K562 (cell line): Measurements from ENCODE around the gene RASSF7. TPM values are rescaled to one million over a fixed set of nuclear protein-coding genes. Genes with fewer than 3 reads are reported as not detected.

Experiments
- ATAC-seq: fragments of 200-7000 bp; cut with Tn5 transposase; 3 replicates; pipeline ENCODE4 v1.9.1; 2020; ENCODE audit warnings: moderate library complexity
- BruUV-seq: library from RNA; stranded (reverse); fragments of 400-500 nt; replicated peaks from 2 replicates; lab custom pipeline; 2021; lab: Mats Ljungman, UMichigan
- CTCF ChIA-PET: fragments of 300-600 bp; formaldehyde crosslinking; extraction: SDS; loops from one replicate; lab custom pipeline; 2021; ENCODE audit warnings: low intra/inter-chr PET ratio; lab: Yijun Ruan, JAX
- POLR2A ChIA-PET: fragments of 300-600, 350-650 bp; sonication (Branson Sonifier 250); formaldehyde crosslinking; extraction: SDS; loops from one replicate; lab custom pipeline; 2021; ENCODE audit warnings: antibody characterized with exemption, inconsistent platforms; lab: Yijun Ruan, JAX
- DNase-seq, 4 experiments: peaks; one replicate each; pipeline versions ENCODE4 v3.0.0 to v3.0.0-alpha.2; 2011 to 2018; ENCODE audit warnings: low spot score in 3 of 4, mixed read lengths in 3 of 4; ENCODE audit errors: extremely low read depth in 1 of 4
- FAIRE-seq: peaks from 2 replicates; lab custom pipeline; 2011; peaks lifted over from hg19 to GRCh38; lab: Jason Lieb, UNC
- H2AFZ ChIP-seq: 2 replicates; pipeline ENCODE4 v1.6.0; 2011; ENCODE audit warnings: low read depth, low read length, control low read depth, inconsistent platforms
- H3K27ac ChIP-seq: fragments of 200-600 bp; 3 replicates; pipeline ENCODE4 v1.8.0; 2011; ENCODE audit warnings: low read depth, mild to moderate bottlenecking, control low read depth, inconsistent platforms, low read length, moderate library complexity, mixed read lengths; ENCODE audit errors: extremely low read depth
- H3K27me3 ChIP-seq, 2 experiments: fragments of 300-600 bp in 1 of 2; 2 replicates in 1 of 2; 3 replicates in 1 of 2; pipeline versions ENCODE4 v1.6.0 to v1.8.0; 2011; ENCODE audit warnings: inconsistent platforms in 2 of 2, low read length in 2 of 2, mild to moderate bottlenecking in 1 of 2, mixed read lengths in 1 of 2, moderate library complexity in 1 of 2; ENCODE audit not compliant: control insufficient read depth in 2 of 2, insufficient read depth in 2 of 2
- H3K36me3 ChIP-seq: fragments of 300-600 bp; 3 replicates; pipeline ENCODE4 v1.8.0; 2011; ENCODE audit warnings: mild to moderate bottlenecking, low read length, inconsistent platforms; ENCODE audit not compliant: control insufficient read depth, insufficient read depth
- H3K4me1 ChIP-seq, 2 experiments: fragments of 200-600 bp in 1 of 2; replicated peaks in 1 of 2; 2 replicates in 1 of 2; 3 replicates in 1 of 2; pipeline versions ENCODE4 v1.5.1 to v1.8.0; 2011; ENCODE audit warnings: inconsistent platforms in 2 of 2, low read length in 2 of 2, mild to moderate bottlenecking in 1 of 2, mixed read lengths in 1 of 2, moderate library complexity in 1 of 2; ENCODE audit not compliant: control insufficient read depth in 2 of 2, insufficient read depth in 2 of 2
- H3K4me2 ChIP-seq: 2 replicates; pipeline ENCODE4 v1.6.1; 2011; ENCODE audit warnings: low read length, control low read depth, inconsistent platforms, mixed read lengths; ENCODE audit not compliant: insufficient read depth
- H3K4me3 ChIP-seq: fragments of 200-600 bp; sonication (generic), shearing (Covaris generic); 2 replicates; pipeline ENCODE4 v1.5.1; 2016; ENCODE audit warnings: control low read depth, inconsistent platforms
- H3K79me2 ChIP-seq: fragments of 200-600 bp; 3 replicates; pipeline ENCODE4 v1.8.0; 2011; ENCODE audit warnings: low read length, inconsistent platforms; ENCODE audit not compliant: control insufficient read depth, insufficient read depth
- H3K9ac ChIP-seq, 2 experiments: 2 replicates each; pipeline versions ENCODE4 v1.6.0 to v1.6.1; 2011; ENCODE audit warnings: low read depth in 2 of 2, low read length in 2 of 2, control low read depth in 1 of 2, inconsistent platforms in 1 of 2, mild to moderate bottlenecking in 1 of 2, mixed read lengths in 1 of 2; ENCODE audit not compliant: insufficient read depth in 1 of 2
- H3K9me1 ChIP-seq: one replicate; pipeline ENCODE4 v1.6.0; 2011; ENCODE audit warnings: inconsistent platforms, mild to moderate bottlenecking, low read length, moderate library complexity; ENCODE audit not compliant: control insufficient read depth, insufficient read depth
- H3K9me3 ChIP-seq: replicated peaks from 2 replicates; pipeline ENCODE4 v1.5.1; 2011; ENCODE audit warnings: low read depth, low read length, inconsistent platforms; ENCODE audit not compliant: control insufficient read depth, insufficient read depth
- H4K20me1 ChIP-seq: replicated peaks from 2 replicates; pipeline ENCODE4 v1.6.1; 2011; ENCODE audit warnings: low read length, inconsistent platforms, mixed read lengths; ENCODE audit not compliant: control insufficient read depth, insufficient read depth
- DMBX1 ChIP-seq: fragments of 250-450 bp; sonication (Bioruptor Pico); IDR thresholded peaks from 2 replicates; pipeline ENCODE4 v1.8.0; 2022; ENCODE audit warnings: inconsistent platforms, mild to moderate bottlenecking, moderate library complexity, borderline replicate concordance
- E2F6 ChIP-seq, 2 experiments: IDR thresholded peaks; 2 replicates each; pipeline ENCODE4 v1.6.1; 2011; ENCODE audit warnings: borderline replicate concordance in 1 of 2, control low read depth in 1 of 2, low read depth in 1 of 2, low read length in 1 of 2, mild to moderate bottlenecking in 1 of 2, mixed read lengths in 1 of 2, moderate library complexity in 1 of 2; ENCODE audit not compliant: insufficient read depth in 1 of 2, insufficient read length in 1 of 2, poor library complexity in 1 of 2, severe bottlenecking in 1 of 2; ENCODE audit errors: extremely low read depth in 1 of 2
- EGR1 ChIP-seq: fragments of 450-650 bp; conservative IDR thresholded peaks from 2 replicates; pipeline ENCODE4 v1.6.1; 2017; ENCODE audit warnings: mild to moderate bottlenecking
- FIP1L1 ChIP-seq: fragments of 200-400 bp; formaldehyde crosslinking; IDR thresholded peaks from 2 replicates; pipeline ENCODE4 v1.6.1; 2018; ENCODE audit warnings: mild to moderate bottlenecking, low read depth, low read length; ENCODE audit not compliant: poor library complexity, severe bottlenecking
- L3MBTL2 ChIP-seq: fragments of 450-650 bp; IDR thresholded peaks from 2 replicates; pipeline ENCODE4 v1.6.1; 2016; ENCODE audit warnings: mild to moderate bottlenecking, moderate library complexity
- NKRF ChIP-seq: fragments of 450-650 bp; IDR thresholded peaks from 2 replicates; pipeline ENCODE4 v1.6.1; 2016; ENCODE audit warnings: borderline replicate concordance
- SP2 ChIP-seq: IDR thresholded peaks from 2 replicates; pipeline ENCODE4 v1.6.1; 2011; ENCODE audit warnings: mild to moderate bottlenecking, low read depth, low read length, moderate library complexity; ENCODE audit not compliant: poor library complexity, severe bottlenecking; ENCODE audit errors: extremely low read depth
- WGBS: fragments of 100-300 bp; shearing (Covaris generic); methylation state at CpG from one replicate; pipeline ENCODE4 v1.1.6; 2016; ENCODE audit warnings: low coverage, mixed read lengths; ENCODE audit not compliant: insufficient coverage; ENCODE audit errors: missing lambda C conversion rate; 5-methylcytosine and 5-hydroxymethylcytosine counted together
- in situ Hi-C: fragments of 300-500 bp; cut with MboI; formaldehyde crosslinking; loops from 4 replicates; pipeline ENCODE4 v1.15.0; 2018; ENCODE audit warnings: inconsistent platforms, mixed read lengths
- intact Hi-C: fragments of 100-400 bp; cut with micrococcal nuclease; formaldehyde crosslinking; loops from 2 replicates; pipeline ENCODE4 v1.14.2; 2022
- polyA plus RNA-seq, 8 experiments: library from polyadenylated mRNA; depleted of rRNA in 4 of 8; stranded (reverse) in 5 of 8; unstranded in 3 of 8; fragments of >200 nt; fragmentation: Nextera tagmentation in 2 of 8; fragmentation: Illumina TruSeq in 1 of 8; extraction: Ambion mirVana in 2 of 8; extraction: Trizol in 1 of 8; gene quantifications; 2 replicates each; pipeline versions ENCODE4 v1.2.1 to v1.2.3, GENCODE V29; 2011 to 2014; ENCODE audit warnings: inconsistent platforms in 1 of 8, missing spikeins in 1 of 8
- total RNA-seq, 7 experiments: library from RNA; depleted of rRNA in 6 of 7; stranded (reverse); fragments of >200 nt in 6 of 7; fragmentation: Illumina TruSeq in 2 of 7; extraction: Trizol in 2 of 7; gene quantifications; 2 replicates each; pipeline versions ENCODE4 v1.2.1 to v1.2.3, GENCODE V29; 2011 to 2021; ENCODE audit warnings: low replicate concordance in 1 of 7
- TF ChIP-seq, protein P1 (sequence below): fragments of 250-450 bp; sonication (Bioruptor Pico); IDR thresholded peaks from 2 replicates; pipeline ENCODE4 v1.8.0; 2022; ENCODE audit warnings: inconsistent platforms, mild to moderate bottlenecking, moderate library complexity, borderline replicate concordance
- TF ChIP-seq, protein P2 (sequence below): fragments of 150-350 bp; conservative IDR thresholded peaks from 2 replicates; pipeline ENCODE4 v1.6.1; 2014; ENCODE audit warnings: low read length

The RASSF7 gene
- total and polyA plus RNA-seq, 9 of the 15 experiments (the other 6 are each of a cell fraction or from before 2014, with no cell fraction given) = 0.41 to 45.2 (median 18.6) TPM

DNA sequence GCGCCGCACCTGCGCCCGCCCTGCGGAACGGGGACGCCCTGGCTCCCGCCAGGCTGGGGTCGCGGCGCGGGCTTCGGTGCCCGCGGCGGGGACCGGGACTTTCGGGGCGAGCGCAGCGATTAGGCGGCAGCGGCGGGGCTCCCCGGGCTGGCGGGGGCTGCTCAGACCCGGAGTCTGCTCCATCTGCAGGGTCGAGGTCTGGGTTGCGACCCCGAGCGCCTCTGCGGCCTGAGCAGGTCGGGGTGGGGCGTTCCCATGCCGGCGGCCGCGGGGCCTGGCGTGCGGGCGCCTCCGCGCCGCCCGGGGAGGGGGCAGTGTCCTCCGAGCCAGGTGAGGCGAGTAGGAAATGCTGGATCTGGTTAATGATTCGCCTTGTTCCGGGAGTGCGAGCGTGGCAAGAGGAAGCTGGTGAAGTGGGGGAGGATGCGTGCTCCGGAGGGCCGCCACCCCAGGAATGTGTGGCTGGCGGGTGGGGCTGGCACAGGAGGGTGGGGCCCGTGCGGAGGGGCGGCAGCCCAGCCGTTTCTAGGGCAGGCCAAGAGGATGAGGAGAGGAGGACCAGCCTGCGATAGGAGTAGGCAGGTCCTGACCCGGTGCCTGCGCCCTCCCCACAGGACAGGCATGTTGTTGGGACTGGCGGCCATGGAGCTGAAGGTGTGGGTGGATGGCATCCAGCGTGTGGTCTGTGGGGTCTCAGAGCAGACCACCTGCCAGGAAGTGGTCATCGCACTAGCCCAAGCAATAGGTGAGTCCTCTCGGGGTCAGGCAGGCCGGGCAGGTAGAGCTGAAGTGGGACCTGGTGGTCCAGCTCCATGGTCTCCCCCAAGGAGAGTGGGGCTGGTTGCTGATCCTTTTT is 606 bp downstream of the RASSF7 start (continued):
- TF ChIP-seq E2F6 (IDR thresholded peaks at IDR 0.05; ENCODE audit: borderline replicate concordance in 1 of 2, extremely low read depth in 1 of 2, insufficient read depth in 1 of 2, insufficient read length in 1 of 2, low read depth in 1 of 2, low read length in 1 of 2, poor library complexity in 1 of 2, severe bottlenecking in 1 of 2) (peak in 1 of 2 experiments; percentile 36), NKRF (no peak), L3MBTL2 (no peak)
- TF ChIP-seq, all 486 proteins: peak for 22

DNA sequence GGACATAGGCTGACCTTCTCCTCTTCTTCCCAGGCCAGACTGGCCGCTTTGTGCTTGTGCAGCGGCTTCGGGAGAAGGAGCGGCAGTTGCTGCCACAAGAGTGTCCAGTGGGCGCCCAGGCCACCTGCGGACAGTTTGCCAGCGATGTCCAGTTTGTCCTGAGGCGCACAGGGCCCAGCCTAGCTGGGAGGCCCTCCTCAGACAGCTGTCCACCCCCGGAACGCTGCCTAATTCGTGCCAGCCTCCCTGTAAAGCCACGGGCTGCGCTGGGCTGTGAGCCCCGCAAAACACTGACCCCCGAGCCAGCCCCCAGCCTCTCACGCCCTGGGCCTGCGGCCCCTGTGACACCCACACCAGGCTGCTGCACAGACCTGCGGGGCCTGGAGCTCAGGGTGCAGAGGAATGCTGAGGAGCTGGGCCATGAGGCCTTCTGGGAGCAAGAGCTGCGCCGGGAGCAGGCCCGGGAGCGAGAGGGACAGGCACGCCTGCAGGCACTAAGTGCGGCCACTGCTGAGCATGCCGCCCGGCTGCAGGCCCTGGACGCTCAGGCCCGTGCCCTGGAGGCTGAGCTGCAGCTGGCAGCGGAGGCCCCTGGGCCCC is 1.4 kb downstream of the RASSF7 start:
- no peak overlapping the region for H2AFZ ChIP-seq
- WGBS = 93% methylated on average over 27 of the region's 29 CpGs
- peak overlapping the region; percentile 77; the same call in 1 of the 2 replicates for H3K4me2 ChIP-seq
- ATAC-seq (no peak), FAIRE-seq (no peak), DNase-seq (no peak)
- H3K27ac ChIP-seq = no peak overlapping the region
- H4K20me1 ChIP-seq = 0 out of 2 replicates have a peak, but pooled peaks cover 5% of the 10 kb centered on the region
- H3K4me1 ChIP-seq = peaks cover 26 to 84% of the 10 kb centered on the region in 2 experiments
- H3K9ac ChIP-seq = peak overlapping the region; percentile 10 to 93; a peak in 3 of 4 replicates
- ChIA-PET POLR2A (interaction anchor here (0.5 kb wide), 1 partner anchor 16 kb away, joined by 4 read pairs; no protein-coding TSS in a partner anchor), CTCF (no interaction called here)
- no peaks in the 10 kb centered on the region for H3K27me3 ChIP-seq
- BruUV-seq = TSS peak; percentile 49
- peak overlapping the region; percentile 95; the same call in 1 of the 2 replicates for H3K4me3 ChIP-seq
- H3K79me2 ChIP-seq = peaks cover 35% of the 10 kb centered on the region
- H3K36me3 ChIP-seq = peaks cover 31% of the 10 kb centered on the region; the same call in 2 of the 3 replicates
- intact Hi-C loops = loop anchor here (10.0 kb wide), 1 partner anchor 233 kb away; the partner anchor contains the start of genes CEND1 and SLC25A22
- peaks cover 2% of the 10 kb centered on the region for H3K9me1 ChIP-seq
- in situ Hi-C loops = no loop called here
- H3K9me3 ChIP-seq = no peaks in the 10 kb centered on the region
- TF ChIP-seq, protein P1, sequence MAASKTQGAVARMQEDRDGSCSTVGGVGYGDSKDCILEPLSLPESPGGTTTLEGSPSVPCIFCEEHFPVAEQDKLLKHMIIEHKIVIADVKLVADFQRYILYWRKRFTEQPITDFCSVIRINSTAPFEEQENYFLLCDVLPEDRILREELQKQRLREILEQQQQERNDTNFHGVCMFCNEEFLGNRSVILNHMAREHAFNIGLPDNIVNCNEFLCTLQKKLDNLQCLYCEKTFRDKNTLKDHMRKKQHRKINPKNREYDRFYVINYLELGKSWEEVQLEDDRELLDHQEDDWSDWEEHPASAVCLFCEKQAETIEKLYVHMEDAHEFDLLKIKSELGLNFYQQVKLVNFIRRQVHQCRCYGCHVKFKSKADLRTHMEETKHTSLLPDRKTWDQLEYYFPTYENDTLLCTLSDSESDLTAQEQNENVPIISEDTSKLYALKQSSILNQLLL (CRISPR knock-in tag) = no peak
- peak; percentile 36 for TF ChIP-seq FIP1L1
- TF ChIP-seq DMBX1 = no peak
- TF ChIP-seq, protein P2, sequence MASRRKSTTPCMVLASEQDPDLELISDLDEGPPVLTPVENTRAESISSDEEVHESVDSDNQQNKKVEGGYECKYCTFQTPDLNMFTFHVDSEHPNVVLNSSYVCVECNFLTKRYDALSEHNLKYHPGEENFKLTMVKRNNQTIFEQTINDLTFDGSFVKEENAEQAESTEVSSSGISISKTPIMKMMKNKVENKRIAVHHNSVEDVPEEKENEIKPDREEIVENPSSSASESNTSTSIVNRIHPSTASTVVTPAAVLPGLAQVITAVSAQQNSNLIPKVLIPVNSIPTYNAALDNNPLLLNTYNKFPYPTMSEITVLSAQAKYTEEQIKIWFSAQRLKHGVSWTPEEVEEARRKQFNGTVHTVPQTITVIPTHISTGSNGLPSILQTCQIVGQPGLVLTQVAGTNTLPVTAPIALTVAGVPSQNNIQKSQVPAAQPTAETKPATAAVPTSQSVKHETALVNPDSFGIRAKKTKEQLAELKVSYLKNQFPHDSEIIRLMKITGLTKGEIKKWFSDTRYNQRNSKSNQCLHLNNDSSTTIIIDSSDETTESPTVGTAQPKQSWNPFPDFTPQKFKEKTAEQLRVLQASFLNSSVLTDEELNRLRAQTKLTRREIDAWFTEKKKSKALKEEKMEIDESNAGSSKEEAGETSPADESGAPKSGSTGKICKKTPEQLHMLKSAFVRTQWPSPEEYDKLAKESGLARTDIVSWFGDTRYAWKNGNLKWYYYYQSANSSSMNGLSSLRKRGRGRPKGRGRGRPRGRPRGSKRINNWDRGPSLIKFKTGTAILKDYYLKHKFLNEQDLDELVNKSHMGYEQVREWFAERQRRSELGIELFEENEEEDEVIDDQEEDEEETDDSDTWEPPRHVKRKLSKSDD = no peak
- TF ChIP-seq EGR1 = no peak
- TF ChIP-seq SP2 = no peak
